Heart right ventricle (tissue), 16 donors: Measurements from ENCODE around the gene C10orf62. TPM values are rescaled to one million over a fixed set of nuclear protein-coding genes. Genes with fewer than 3 reads are reported as not detected.

Experiments
- ATAC-seq, 8 donors: fragments of 200-7000 bp; cut with Tn5 transposase; one replicate each; pipeline ENCODE4 v1.9.1; 2020; ENCODE audit warnings: mild to moderate bottlenecking in 8 of 8, moderate library complexity in 8 of 8, moderate number of reproducible peaks in 1 of 8
- DNase-seq, 2 donors: peaks; one replicate each; pipeline ENCODE4 v3.0.0-alpha.2; 2020
- H3K27ac ChIP-seq, 10 donors: fragments of 200-600 bp; sonication (generic) in 2 of 10; one replicate each; pipeline versions ENCODE4 v1.5.0 to v1.8.0; 2020 to 2022; ENCODE audit warnings: mild to moderate bottlenecking in 3 of 10
- H3K27me3 ChIP-seq, 7 donors: fragments of 200-600 bp; one replicate each; pipeline ENCODE4 v1.8.0; 2021 to 2022; ENCODE audit warnings: mild to moderate bottlenecking in 2 of 7
- H3K36me3 ChIP-seq, 9 donors: fragments of 200-600 bp; sonication (generic) in 1 of 9; one replicate each; pipeline versions ENCODE4 v1.5.0 to v1.8.0; 2020 to 2022; ENCODE audit warnings: mild to moderate bottlenecking in 2 of 9
- H3K4me1 ChIP-seq, 9 donors: fragments of 200-600 bp; sonication (generic) in 1 of 9; one replicate each; pipeline versions ENCODE4 v1.5.0 to v1.8.0; 2020 to 2022; ENCODE audit warnings: mild to moderate bottlenecking in 4 of 9
- H3K4me3 ChIP-seq, 10 donors: fragments of 200-600 bp; sonication (generic) in 2 of 10; one replicate each; pipeline versions ENCODE4 v1.5.0 to v1.8.0; 2020 to 2022; ENCODE audit warnings: mild to moderate bottlenecking in 7 of 10, moderate library complexity in 2 of 10
- H3K9me3 ChIP-seq, 11 donors: fragments of 200-600 bp in 10 of 11; sonication (generic) in 2 of 11; one replicate each; pipeline versions ENCODE4 v1.5.0 to v1.8.0; 2013 to 2022; ENCODE audit warnings: mild to moderate bottlenecking in 2 of 11, control low read depth in 1 of 11, moderate library complexity in 1 of 11
- WGBS, 2 donors: extraction: QIAGEN DNeasy Blood & Tissue Kit; methylation state at CpG; one replicate each; pipeline ENCODE4 v1.1.7; 2013; ENCODE audit warnings: inconsistent platforms in 1 of 2; 5-methylcytosine and 5-hydroxymethylcytosine counted together
- intact Hi-C, 10 donors: fragments of 100-400 bp; cut with DNase I; formaldehyde crosslinking; loops; one replicate each; pipeline versions ENCODE4 v1.11.1 to v1.14.2; 2022
- polyA plus RNA-seq, 2 donors: library from polyadenylated mRNA; stranded (reverse); fragments of 200-250 nt; gene quantifications; one replicate each; pipeline ENCODE4 v1.2.3, GENCODE V29; 2013
- total RNA-seq, 10 donors: library from RNA; stranded (reverse); fragmentation: NEBNext Ultra II Directional in 3 of 10; extraction: Animal tissue kit (Norgen Biotek cat#: 25700) in 3 of 10; gene quantifications; one replicate each; pipeline versions ENCODE4 v1.2.1 to v1.2.4, GENCODE V29; 2021 to 2023
- TF ChIP-seq, protein P1 (sequence below), 9 donors: fragments of 200-600 bp; sonication (generic) in 2 of 9; IDR thresholded peaks; one replicate each; pipeline versions ENCODE4 v1.5.0 to v1.8.0; 2021 to 2022; ENCODE audit warnings: antibody characterized with exemption in 9 of 9, mild to moderate bottlenecking in 5 of 9, moderate library complexity in 1 of 9
- donor health status: Arrhythmogenic right ventricular cardiomyopathy.
- donor health status: ischemic (EF 13 %, LVEDD 7.1; RV severe dilation, severe dysfunction).
- donor health status: healthy with polysubstance abuse.
- donor health status: DM: no; HTN: yes; CAD: no.
- donor health status: DM: no; HTN: no; CAD: no.
- donor health status: ischemic (EF 25% LVEDD 6.9; RV normal size, moderate dysfunction).
- donor health status: ischemic (EF 25% LVEDD 5.7; RV mildly dilated, moderate dysfunction).
- donor health status: healthy.
- donor health status: DM: yes; HTN: yes; CAD: no.
- donor health status: Ischemic cardiomyopathy.
- donor health status: ischemic (EF 35%, LVEDD 5.7; RV mildly dilated, moderate dysfunction).
- donor health status: nonischemic (EF 11% LVEDD 7.7; RV severe dilation, severe dysfunction).
- donor health status: DM: yes; HTN: yes; CAD: no.
- donor health status: PGD.
- donor health status: ischemic (EF 29% LVEDD 5.4; RV normal size, mild dysfunction).
- donor health status: nonischemic (EF 23%, LVEDD 6.1; RV moderate dilation, normal function).

The C10orf62 gene
- total and polyA plus RNA-seq, 12 donors, result 0.20 to 2.4 (median 1.1) TPM; not detected in 2

DNA sequence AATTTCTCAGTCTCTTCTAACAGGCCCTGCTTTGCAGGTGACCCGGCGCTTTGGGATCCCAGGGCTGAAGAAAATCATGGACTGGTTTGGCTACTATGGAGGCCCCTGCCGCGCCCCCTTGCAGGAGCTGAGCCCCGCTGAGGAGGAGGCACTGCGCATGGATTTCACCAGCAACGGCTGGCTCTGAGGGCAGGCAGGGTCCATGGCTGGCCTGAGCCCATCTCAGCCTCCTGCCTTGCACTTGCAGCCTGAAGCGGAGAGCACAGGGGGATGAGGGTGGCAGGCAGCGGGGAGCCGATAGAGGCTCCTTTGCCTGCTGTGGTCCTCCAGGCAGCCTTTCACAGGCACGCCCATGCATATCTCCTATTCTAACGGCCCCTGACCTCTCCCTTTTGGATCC, 22.0 kb downstream of the C10orf62 start:
- Histone ChIP-seq H3K36me3 (peaks cover 0 to 20% (median 0%) of the 10 kb centered on the region in 9 donors), H3K4me1 (peaks cover 0 to 38% (median 9%) of the 10 kb centered on the region in 9 donors), H3K27ac (peak overlapping the region in 5 of 10 donors; percentile 70 to 90 (median 84)), H3K27me3 (no peaks in the 10 kb centered on the region), H3K9me3 (no peaks in the 10 kb centered on the region), H3K4me3 (no peak overlapping the region)
- intact Hi-C loops, result loop anchor here in 8 of 10 donors (2.0 to 10.0 kb wide), 8 partner anchors 39 to 209 kb away; partner anchors contain the start of genes ANKRD2 (in 3 of the 8), RRP12 (in 2 of the 8), MMS19 (in 1 of the 8) and UBTD1 (in 1 of the 8)
- TF ChIP-seq, protein P1, sequence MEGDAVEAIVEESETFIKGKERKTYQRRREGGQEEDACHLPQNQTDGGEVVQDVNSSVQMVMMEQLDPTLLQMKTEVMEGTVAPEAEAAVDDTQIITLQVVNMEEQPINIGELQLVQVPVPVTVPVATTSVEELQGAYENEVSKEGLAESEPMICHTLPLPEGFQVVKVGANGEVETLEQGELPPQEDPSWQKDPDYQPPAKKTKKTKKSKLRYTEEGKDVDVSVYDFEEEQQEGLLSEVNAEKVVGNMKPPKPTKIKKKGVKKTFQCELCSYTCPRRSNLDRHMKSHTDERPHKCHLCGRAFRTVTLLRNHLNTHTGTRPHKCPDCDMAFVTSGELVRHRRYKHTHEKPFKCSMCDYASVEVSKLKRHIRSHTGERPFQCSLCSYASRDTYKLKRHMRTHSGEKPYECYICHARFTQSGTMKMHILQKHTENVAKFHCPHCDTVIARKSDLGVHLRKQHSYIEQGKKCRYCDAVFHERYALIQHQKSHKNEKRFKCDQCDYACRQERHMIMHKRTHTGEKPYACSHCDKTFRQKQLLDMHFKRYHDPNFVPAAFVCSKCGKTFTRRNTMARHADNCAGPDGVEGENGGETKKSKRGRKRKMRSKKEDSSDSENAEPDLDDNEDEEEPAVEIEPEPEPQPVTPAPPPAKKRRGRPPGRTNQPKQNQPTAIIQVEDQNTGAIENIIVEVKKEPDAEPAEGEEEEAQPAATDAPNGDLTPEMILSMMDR (IDR thresholded peaks at IDR 0.05), result no peak
- ATAC-seq (peak in 1 of 8 donors; percentile 7), DNase-seq (no peak)
- WGBS, 2 donors, result 86 to 90% methylated on average over 12 of the region's 12 CpGs

- intact Hi-C loops, result loop anchor here in 8 of 10 donors (1.0 to 10.0 kb wide), 11 partner anchors 40 to 210 kb away; partner anchors contain the start of genes ANKRD2 (in 5 of the 8), RRP12 (in 2 of the 8), MMS19 (in 1 of the 8) and UBTD1 (in 1 of the 8)
- DNase-seq (peak in 1 of 2 donors; percentile 22), ATAC-seq (peak; percentile 63 to 82 (median 71))
- 15 to 23% methylated on average over 2 of the region's 2 CpGs for WGBS, 2 donors
- no peak overlapping the region for H3K4me3 ChIP-seq
- TF ChIP-seq, protein P1 (IDR thresholded peaks at IDR 0.05), result peak; percentile 24 to 71 (median 50)
- H3K27me3 ChIP-seq, result no peaks in the 10 kb centered on the region
- no peaks in the 10 kb centered on the region for H3K9me3 ChIP-seq
- peaks cover 0 to 26% (median 0%) of the 10 kb centered on the region in 9 donors for H3K36me3 ChIP-seq
- peaks cover 0 to 38% (median 9%) of the 10 kb centered on the region in 9 donors for H3K4me1 ChIP-seq
- peak overlapping the region in 6 of 10 donors; percentile 35 to 90 (median 71) for H3K27ac ChIP-seq
These were observed 22.9 kb downstream of the C10orf62 start for GRCh38 chr10:97612386-97612785.

- WGBS, 2 donors, result 87 to 96% methylated on average over 4 of the region's 4 CpGs
- ATAC-seq (no peak), DNase-seq (no peak)
- TF ChIP-seq, protein P1 (IDR thresholded peaks at IDR 0.05), result no peak
- intact Hi-C loops, result loop anchor here in 4 of 10 donors (5.0 to 10.0 kb wide), 5 partner anchors 123 to 213 kb away; partner anchors contain the start of genes MMS19 (in 1 of the 4), RRP12 (in 1 of the 4) and UBTD1 (in 1 of the 4)
- peaks cover 0 to 26% (median 0%) of the 10 kb centered on the region in 9 donors for H3K36me3 ChIP-seq
- H3K27me3 ChIP-seq, result no peaks in the 10 kb centered on the region
- no peaks in the 10 kb centered on the region for H3K4me1 ChIP-seq
- no peak overlapping the region for H3K27ac ChIP-seq
- no peaks in the 10 kb centered on the region for H3K9me3 ChIP-seq
- H3K4me3 ChIP-seq, result no peak overlapping the region
These were observed 28.8 kb downstream of the C10orf62 start for GRCh38 chr10:97618285-97618684.

- intact Hi-C loops, result loop anchor here in 4 of 10 donors (5.0 to 10.0 kb wide), 5 partner anchors 124 to 214 kb away; partner anchors contain the start of genes MMS19 (in 1 of the 4), RRP12 (in 1 of the 4) and UBTD1 (in 1 of the 4)
These were observed 29.2 kb downstream of the C10orf62 start for GRCh38 chr10:97618733-97619132.

More at GRCh38 chr10:97618733-97619132, 29.2 kb downstream of the C10orf62 start:
- TF ChIP-seq, protein P1 (IDR thresholded peaks at IDR 0.05), result no peak
- no peaks in the 10 kb centered on the region for H3K9me3 ChIP-seq
- H3K27me3 ChIP-seq, result no peaks in the 10 kb centered on the region
- no peak for DNase-seq
- 94 to 96% methylated on average over 4 of the region's 4 CpGs for WGBS, 2 donors
- ATAC-seq, result no peak
- no peak overlapping the region for H3K4me3 ChIP-seq
- H3K36me3 ChIP-seq, result peaks cover 0 to 26% (median 0%) of the 10 kb centered on the region in 9 donors
- H3K27ac ChIP-seq, result no peak overlapping the region
- no peaks in the 10 kb centered on the region for H3K4me1 ChIP-seq
